GM19240 (cell line): ENCODE measurements around the gene GOLM1.
"Not testable (repeated sequence)": the region's sequence is repeated elsewhere in the genome, so short reads cannot be mapped to it uniquely, and the experiment has no call there.

Experiments used
- DNase-seq: peaks from one replicate; pipeline ENCODE4 v3.0.0; 2011; ENCODE audit warnings: low spot score; ENCODE audit not compliant: insufficient read length

Gene GOLM1

GRCh38 chr9:86082870-86083269 lies 16.5 kb downstream of the GOLM1 start:
- DNase-seq = no peak

- DNase-seq = no peak
These were observed 19.4 kb downstream of the GOLM1 start for GRCh38 chr9:86079865-86080469.

- no peak for DNase-seq
These were observed 19.9 kb downstream of the GOLM1 start for GRCh38 chr9:86079421-86079831.

GRCh38 chr9:86078731-86079130 lies 20.6 kb downstream of the GOLM1 start:
- DNase-seq = no peak

GRCh38 chr9:86077276-86077675 lies 22.1 kb downstream of the GOLM1 start:
- DNase-seq = no peak

GRCh38 chr9:86075132-86076109 lies 23.9 kb downstream of the GOLM1 start:
- no peak for DNase-seq

- DNase-seq = no peak
These were observed 25.5 kb downstream of the GOLM1 start for GRCh38 chr9:86073839-86074238.

GRCh38 chr9:86072394-86072877 lies 26.9 kb downstream of the GOLM1 start:
- no peak for DNase-seq

- no peak for DNase-seq
These were observed 30.0 kb downstream of the GOLM1 start for GRCh38 chr9:86069206-86069869.

- no peak for DNase-seq
These were observed 35.1 kb downstream of the GOLM1 start for GRCh38 chr9:86064220-86064619.

GRCh38 chr9:86062845-86063693 lies 36.3 kb downstream of the GOLM1 start:
- no peak for DNase-seq

GRCh38 chr9:86061972-86062739 lies 37.2 kb downstream of the GOLM1 start:
- DNase-seq = no peak

GRCh38 chr9:86057491-86057890 lies 41.9 kb downstream of the GOLM1 start:
- DNase-seq = no peak

GRCh38 chr9:86054695-86055094 lies 44.7 kb downstream of the GOLM1 start:
- no peak for DNase-seq

GRCh38 chr9:86052556-86053468 lies 46.5 kb downstream of the GOLM1 start:
- no peak for DNase-seq

- DNase-seq = not testable (repeated sequence)
These were observed 51.2 kb downstream of the GOLM1 start for GRCh38 chr9:86048018-86048742.

- no peak for DNase-seq
These were observed 52.0 kb downstream of the GOLM1 start for GRCh38 chr9:86047361-86047760.

- DNase-seq = no peak
These were observed 52.4 kb downstream of the GOLM1 start for GRCh38 chr9:86046930-86047341.
